GM19193 (cell line): ENCODE data around the gene ARL6IP5.

ENCODE experiments used
- POLR2A ChIP-seq: IDR thresholded peaks from 4 replicates; pipeline ENCODE4 v1.6.1; 2011; ENCODE audit not compliant: insufficient read depth, insufficient read length; ENCODE audit errors: extremely low read depth

The ARL6IP5 gene

DNA sequence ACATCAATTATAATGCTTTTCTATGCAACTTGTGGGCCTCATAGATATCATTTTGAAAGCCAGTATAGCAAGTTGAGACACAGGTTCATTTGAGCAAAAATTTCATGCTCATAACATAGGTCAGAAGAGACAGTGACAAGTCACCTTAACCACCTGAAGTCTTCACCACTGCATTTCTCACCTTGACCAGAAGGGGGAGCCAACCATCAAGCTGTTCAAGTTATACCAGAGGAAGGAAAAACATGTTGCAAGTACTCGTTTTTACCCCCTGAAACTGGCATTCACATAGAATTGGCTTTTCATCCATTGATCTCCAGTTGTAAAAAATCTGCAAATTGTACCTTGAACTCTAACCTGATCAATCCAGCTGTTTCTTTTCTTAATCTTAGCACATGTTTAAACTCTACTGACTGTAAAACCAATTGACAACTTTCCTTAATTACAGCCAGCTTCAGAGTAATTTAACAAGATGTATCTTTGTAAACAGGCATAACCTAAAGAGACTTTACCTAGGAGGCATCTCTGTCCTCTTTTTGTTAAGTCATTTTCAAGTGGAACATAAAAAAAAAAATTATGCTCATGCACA is 36.2 kb downstream of the ARL6IP5 start:
- TF ChIP-seq POLR2A: no peak

DNA sequence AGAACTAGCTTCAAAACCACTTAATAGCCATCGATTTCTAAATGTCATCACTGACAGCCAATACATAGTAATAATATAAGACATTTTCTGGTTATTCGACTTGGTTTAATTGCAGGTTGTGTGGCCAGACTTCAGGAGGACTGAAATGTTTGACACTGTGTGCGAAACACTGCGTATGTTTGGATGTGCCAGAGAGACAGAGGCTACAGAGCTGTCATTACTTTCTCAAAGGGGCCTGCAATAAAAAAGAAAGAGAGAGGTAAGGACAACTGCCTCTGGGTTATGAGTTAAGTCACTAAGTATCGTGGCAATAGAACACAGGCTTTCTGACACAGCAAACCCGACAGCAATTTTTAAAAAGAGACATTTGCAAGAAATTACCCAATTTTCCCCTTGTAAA is 36.8 kb downstream of the ARL6IP5 start:
- TF ChIP-seq POLR2A: no peak

GRCh38 chr3:69121950-69122349 is 37.2 kb downstream of the ARL6IP5 start:
- no peak for TF ChIP-seq POLR2A

- no peak for TF ChIP-seq POLR2A
Observed at GRCh38 chr3:69122403-69122802, 37.7 kb downstream of the ARL6IP5 start, which contains the start of gene LMOD3. TSS of gene LMOD3 (minus strand) at chr3:69122595. CDS start at chr3:69122386, 209 bp downstream.

- TF ChIP-seq POLR2A: no peak
Observed at GRCh38 chr3:69126216-69126615, 41.5 kb downstream of the ARL6IP5 start.

DNA sequence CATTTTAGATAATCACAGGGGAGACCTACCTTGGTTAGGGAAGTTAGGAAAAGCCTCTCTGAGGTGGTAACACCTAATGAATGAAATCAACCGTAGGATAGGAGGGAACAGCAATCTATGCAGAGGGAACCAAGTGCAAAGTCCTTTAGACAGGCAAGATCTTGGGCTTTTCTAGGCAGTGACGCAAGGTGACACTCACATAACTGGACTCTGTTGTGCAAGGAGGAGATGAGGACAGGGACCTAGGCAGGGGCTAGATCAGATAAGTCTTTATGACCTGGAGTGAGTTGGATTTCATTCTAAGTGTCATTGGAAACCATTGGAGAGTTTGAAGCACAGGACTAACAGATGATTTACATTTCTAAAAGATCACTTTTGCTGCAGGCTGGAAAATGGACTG is 42.3 kb downstream of the ARL6IP5 start:
- no peak for TF ChIP-seq POLR2A

DNA sequence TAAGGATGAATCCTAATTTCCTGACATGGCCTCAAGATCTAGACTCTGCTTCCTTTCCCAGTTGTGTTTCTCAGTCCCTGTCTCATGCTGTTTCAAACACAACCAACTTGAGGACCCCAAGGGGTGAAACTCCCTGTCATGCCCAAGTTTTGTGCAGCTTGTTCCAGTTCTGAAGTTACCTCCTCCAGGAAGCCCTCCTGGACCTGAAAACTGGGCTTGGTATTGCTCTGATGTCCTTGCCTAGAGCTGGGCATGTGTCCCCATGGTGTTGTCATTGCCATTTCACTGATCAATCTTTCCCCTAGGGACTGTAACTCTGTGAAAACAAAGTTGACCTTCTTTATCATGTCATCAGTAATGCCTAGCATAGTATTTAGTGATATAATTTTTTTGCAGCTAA is 43.8 kb downstream of the ARL6IP5 start:
- no peak for TF ChIP-seq POLR2A

DNA sequence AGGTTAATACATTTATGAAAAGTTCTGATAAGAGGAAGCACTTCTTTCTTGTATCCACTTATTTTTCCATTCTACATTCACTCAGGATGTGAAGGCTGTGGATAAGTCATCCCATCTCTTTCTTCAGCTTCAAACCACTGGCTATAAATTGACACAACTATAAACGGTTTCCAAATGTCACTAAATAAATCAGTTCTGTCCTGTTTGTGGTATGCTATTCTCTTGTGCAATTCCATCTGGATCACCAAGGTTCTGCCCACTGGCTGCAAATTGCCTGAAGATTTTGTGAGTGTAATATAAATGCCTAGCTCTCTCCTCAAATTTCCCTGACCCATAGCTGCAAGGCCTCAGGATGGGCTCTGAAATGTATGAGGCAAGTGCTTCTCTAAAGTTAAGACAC is 44.8 kb downstream of the ARL6IP5 start:
- no peak for TF ChIP-seq POLR2A

GRCh38 chr3:69130689-69131088 is 46.0 kb downstream of the ARL6IP5 start:
- no peak for TF ChIP-seq POLR2A

DNA sequence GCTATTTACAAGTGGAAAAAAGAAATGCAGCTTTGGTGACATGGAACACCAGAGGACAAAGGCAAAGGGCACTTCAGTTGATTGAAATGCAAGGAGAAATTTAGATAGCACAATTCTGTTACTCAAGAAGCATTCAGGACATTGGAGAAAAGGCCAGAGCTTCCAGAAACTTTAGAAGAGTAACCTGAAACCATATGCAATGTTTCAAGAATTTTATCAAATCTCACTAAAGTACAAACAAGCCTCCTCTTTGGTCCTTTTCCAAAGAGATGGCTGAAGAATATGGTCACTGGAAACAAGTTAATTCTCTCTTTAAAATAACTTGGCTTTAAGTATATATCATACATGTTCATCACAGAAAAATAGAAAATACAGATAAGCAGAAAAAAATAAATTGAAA is 52.3 kb downstream of the ARL6IP5 start:
- TF ChIP-seq POLR2A: no peak

DNA sequence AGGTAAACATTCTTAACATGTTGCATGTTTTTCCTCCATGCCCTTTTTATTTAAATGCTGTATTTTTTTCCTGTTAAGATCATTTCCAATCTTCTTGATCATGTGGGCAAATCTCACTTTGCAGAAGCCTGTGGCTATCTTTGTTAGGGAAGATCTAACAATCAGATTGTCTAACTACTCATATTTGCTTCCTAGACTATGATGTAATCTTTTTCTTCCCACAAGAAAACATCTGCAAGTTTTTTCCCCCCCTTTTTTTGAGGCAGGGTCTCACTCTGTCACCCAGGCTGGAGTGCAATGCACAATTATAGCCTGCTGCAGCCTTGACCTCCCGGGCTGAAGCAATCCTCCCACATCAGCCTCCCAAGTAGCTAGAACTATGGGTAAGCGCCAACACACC is 52.7 kb downstream of the ARL6IP5 start:
- TF ChIP-seq POLR2A: no peak

DNA sequence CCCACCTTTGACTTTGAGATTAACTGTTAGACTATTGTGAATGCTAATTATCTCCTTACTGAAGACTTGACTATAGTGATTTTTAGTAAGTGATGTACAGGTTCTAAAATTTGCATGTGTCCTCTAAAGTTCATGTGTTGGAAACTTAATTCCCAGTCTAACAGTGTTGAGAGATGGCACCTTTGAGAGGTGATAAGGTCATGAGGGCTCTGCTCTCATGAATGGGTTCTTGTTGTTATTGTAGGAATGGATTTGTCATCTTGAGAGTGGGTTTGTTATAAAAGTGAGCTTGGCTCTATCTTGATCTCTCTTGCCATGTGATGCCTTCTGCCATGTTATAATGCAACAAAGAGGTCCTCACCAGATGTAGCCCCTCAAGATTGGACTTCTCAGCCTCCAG is 56.6 kb downstream of the ARL6IP5 start:
- TF ChIP-seq POLR2A: no peak

DNA sequence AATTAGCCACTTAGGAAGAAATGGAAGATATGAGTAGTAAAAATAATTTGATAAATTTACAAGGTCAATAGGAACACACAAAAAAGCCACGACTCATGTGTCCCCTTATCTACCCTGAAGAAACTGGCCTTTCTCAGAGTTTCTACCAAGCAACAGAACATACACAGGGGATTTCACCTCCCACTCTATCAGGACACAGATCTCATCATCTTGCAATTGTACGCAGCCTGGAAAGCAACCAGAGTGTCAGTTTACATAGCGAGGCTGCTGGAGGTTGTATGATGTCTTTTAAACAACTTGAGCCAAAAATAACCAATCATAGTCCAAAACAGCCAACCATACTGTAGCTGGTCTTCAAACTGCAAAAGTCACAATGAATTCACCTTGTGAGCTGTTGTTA is 57.4 kb downstream of the ARL6IP5 start:
- no peak for TF ChIP-seq POLR2A

DNA sequence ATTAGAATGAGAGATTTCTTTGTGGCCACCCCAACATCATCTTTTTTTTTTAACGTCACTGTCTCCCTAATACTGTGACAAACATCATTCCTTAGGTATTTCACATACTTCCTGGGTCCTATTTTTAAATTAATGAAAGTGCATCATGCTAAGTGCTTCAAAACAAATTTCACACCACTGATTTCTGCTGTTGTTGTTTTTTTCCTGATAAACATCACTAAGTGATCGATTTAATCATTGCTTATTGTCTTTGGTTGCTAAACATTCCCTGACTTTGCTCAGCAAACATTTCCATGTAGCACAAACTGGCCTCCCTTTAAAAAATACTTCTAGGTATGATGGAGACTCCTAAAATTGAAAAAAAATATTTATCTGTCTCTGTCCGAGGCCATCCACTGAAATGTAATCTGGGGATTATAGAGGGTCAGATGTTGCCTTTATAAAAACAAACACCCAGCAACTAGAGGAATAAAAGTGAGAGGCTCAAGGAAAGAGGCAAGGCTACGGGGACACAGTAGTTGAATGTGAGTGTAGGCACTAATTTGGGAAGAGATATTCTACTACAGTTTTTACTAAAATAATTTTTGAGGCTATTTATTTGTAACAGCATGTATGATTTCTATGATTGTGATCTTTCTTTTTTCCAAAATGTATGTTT is 58.2 kb downstream of the ARL6IP5 start:
- no peak for TF ChIP-seq POLR2A

- no peak for TF ChIP-seq POLR2A
Observed at GRCh38 chr3:69143612-69144011, 58.9 kb downstream of the ARL6IP5 start.

- no peak for TF ChIP-seq POLR2A
Observed at GRCh38 chr3:69144631-69145245, 60.0 kb downstream of the ARL6IP5 start.
